D721Med (cell line): Measurements from ENCODE around the gene PPT2.

Experiments used
- DNase-seq: peaks from one replicate; pipeline ENCODE4 v3.0.0; 2011; ENCODE audit warnings: low spot score; ENCODE audit not compliant: insufficient read length
- FAIRE-seq: peaks from 2 replicates; lab custom pipeline; 2011; peaks lifted over from hg19 to GRCh38; lab: Jason Lieb, UNC
- CTCF ChIP-seq: IDR thresholded peaks from 2 replicates; pipeline ENCODE4 v1.5.1; 2012; ENCODE audit warnings: mild to moderate bottlenecking, control low read depth; ENCODE audit not compliant: insufficient read depth; ENCODE audit errors: missing control alignments

Gene PPT2

DNA sequence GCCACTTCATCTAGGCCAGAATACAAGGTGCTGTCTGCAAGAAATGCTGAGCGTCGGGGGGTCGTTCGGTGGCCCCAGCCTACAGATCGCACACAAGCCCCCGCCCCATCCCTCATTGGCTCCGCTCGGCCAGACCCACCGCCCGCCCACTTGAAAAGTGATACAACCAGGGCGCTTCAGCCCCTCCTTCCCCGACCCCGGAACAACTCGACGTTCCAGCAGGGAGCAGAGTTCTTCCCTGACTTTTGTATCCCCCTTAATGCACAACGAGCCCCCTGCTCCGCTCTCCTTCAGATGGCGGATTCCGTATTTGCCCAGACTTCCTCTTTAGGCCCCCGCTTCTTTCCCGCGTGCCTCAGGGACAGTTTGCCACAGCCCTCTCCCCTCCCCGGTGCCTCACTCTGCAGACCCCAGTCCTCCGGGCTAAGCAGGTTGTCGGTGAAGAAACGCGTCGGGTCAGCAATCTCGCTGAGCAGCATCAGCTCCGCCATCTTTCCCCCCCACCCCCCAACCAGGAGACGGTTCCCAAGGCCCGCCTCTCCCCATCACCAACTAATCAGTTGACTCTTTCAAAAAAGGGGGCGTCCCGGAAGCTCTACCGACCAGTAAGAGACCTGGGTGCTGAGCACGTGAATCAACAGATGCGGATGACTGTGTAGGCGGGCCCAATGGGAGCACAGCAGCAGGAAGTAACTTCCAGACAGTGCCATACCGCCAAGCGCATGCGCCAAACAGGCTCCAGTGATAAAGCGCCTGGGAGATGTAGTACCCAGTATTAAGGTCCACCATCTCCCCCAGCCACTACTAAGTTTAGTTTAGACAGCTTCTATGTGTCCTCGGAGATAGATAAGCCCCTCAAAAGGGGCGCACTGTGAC, 26.0 kb upstream of the PPT2 start, which contains the start of gene ATF6B:
Gene ATF6B, minus strand, starts transcription at position 530 of the 876 bp plus-strand sequence. Its CDS starts 39 bp downstream, at position 491.
- no peak for TF ChIP-seq CTCF
- peak; percentile 55 for FAIRE-seq
- DNase-seq: peak; percentile 74

DNA sequence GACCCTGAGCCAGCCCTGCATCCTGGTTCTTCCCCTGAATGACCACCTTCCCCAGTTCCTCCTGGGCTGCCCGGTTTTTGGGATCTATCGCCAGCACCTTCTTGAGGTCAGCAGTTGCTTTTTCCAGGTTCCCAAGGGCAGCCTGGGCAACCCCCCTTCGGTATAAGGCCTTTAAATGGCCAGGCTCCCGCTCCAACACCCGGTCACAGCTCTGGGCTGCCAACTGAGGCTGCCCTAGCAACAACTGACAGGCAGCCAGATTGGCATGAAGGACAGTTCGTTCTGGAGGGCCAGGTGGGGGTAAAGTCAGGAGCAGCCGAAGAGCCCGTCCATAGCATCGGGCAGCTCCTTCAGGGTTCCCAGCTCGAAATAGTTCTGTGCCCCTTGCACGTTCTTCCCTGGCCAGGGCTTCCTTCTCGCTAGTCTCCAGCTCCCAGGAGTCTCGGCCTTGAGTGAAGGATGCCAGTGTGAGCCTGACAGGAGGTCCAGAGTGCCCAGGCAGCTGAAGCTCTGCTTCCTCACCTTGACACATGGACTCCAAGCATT, 25.1 kb upstream of the PPT2 start:
- FAIRE-seq: no peak
- DNase-seq: no peak
- no peak for TF ChIP-seq CTCF

GRCh38 chr6:32129297-32130088, 24.4 kb upstream of the PPT2 start:
- no peak for DNase-seq
- no peak for FAIRE-seq

GRCh38 chr6:32131439-32131948, 22.4 kb upstream of the PPT2 start:
- FAIRE-seq: no peak
- TF ChIP-seq CTCF: no peak
- no peak for DNase-seq

More at GRCh38 chr6:32129297-32130088, 24.4 kb upstream of the PPT2 start:
- TF ChIP-seq CTCF: no peak

GRCh38 chr6:32132110-32132509, 21.8 kb upstream of the PPT2 start:
- DNase-seq (no peak), FAIRE-seq (no peak)
- TF ChIP-seq CTCF: no peak

DNA sequence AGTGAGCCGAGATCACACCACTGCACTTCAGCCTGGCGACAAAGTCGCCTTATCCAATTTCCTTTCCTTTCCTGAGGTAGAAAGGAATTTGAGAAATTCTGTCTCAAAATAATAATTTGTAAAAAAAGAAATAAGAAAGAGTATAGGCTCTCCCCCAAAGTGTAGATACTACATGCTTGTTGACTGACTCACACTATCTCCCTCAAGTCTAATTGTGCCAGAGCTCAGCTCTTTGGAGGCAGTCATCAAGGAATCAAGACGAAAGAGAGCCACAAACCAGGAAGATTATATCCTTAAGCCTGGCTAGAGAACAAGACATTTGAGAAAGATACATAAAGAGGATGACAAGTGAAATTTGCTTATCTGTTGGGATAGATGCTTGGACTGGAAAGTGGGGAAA, 20.2 kb upstream of the PPT2 start:
- TF ChIP-seq CTCF: no peak
- no peak for DNase-seq
- FAIRE-seq: no peak
